ENCODE data around the gene IKZF2.

The IKZF2 gene

GRCh38 chr2:213151437-213152064 is at the start of gene IKZF2:
IKZF2 (minus strand) TSS chr2:213151612; CDS start chr2:213148629, 2,983 bp downstream.
- DNase-seq (ENCODE audit: low read depth in 2 of 2, low spot score in 1 of 2) = peak; percentile 27 to 41

GRCh38 chr2:213199871-213200270 is 48.5 kb upstream of the IKZF2 start:
- no peak for DNase-seq (ENCODE audit: low read depth in 2 of 2, low spot score in 1 of 2)

- DNase-seq (ENCODE audit: low read depth in 2 of 2, low spot score in 1 of 2) = no peak
Observed at GRCh38 chr2:213189001-213189899, 37.8 kb upstream of the IKZF2 start.

- DNase-seq (ENCODE audit: low read depth in 2 of 2, low spot score in 1 of 2) = no peak
Observed at GRCh38 chr2:213188533-213188867, 37.1 kb upstream of the IKZF2 start.

GRCh38 chr2:213187833-213188532 is 36.6 kb upstream of the IKZF2 start:
- no peak for DNase-seq (ENCODE audit: low read depth in 2 of 2, low spot score in 1 of 2)

- no peak for DNase-seq (ENCODE audit: low read depth in 2 of 2, low spot score in 1 of 2)
Observed at GRCh38 chr2:213187386-213187785, 36.0 kb upstream of the IKZF2 start.

GRCh38 chr2:213185147-213185822 is 33.9 kb upstream of the IKZF2 start:
- no peak for DNase-seq (ENCODE audit: low read depth in 2 of 2, low spot score in 1 of 2)

- no peak for DNase-seq (ENCODE audit: low read depth in 2 of 2, low spot score in 1 of 2)
Observed at GRCh38 chr2:213181712-213182111, 30.3 kb upstream of the IKZF2 start.

- DNase-seq (ENCODE audit: low read depth in 2 of 2, low spot score in 1 of 2) = no peak
Observed at GRCh38 chr2:213177679-213178078, 26.3 kb upstream of the IKZF2 start.

- DNase-seq (ENCODE audit: low read depth in 2 of 2, low spot score in 1 of 2) = no peak
Observed at GRCh38 chr2:213175673-213176247, 24.3 kb upstream of the IKZF2 start.

GRCh38 chr2:213172641-213173040 is 21.2 kb upstream of the IKZF2 start:
- DNase-seq (ENCODE audit: low read depth in 2 of 2, low spot score in 1 of 2) = no peak

GRCh38 chr2:213171147-213171546 is 19.7 kb upstream of the IKZF2 start:
- DNase-seq (ENCODE audit: low read depth in 2 of 2, low spot score in 1 of 2) = no peak

GRCh38 chr2:213167271-213167930 is 16.0 kb upstream of the IKZF2 start:
- no peak for DNase-seq (ENCODE audit: low read depth in 2 of 2, low spot score in 1 of 2)

- no peak for DNase-seq (ENCODE audit: low read depth in 2 of 2, low spot score in 1 of 2)
Observed at GRCh38 chr2:213166109-213166508, 14.7 kb upstream of the IKZF2 start.

GRCh38 chr2:213164263-213164662 is 12.9 kb upstream of the IKZF2 start:
- no peak for DNase-seq (ENCODE audit: low read depth in 2 of 2, low spot score in 1 of 2)

GRCh38 chr2:213162516-213163118 is 11.2 kb upstream of the IKZF2 start:
- DNase-seq (ENCODE audit: low read depth in 2 of 2, low spot score in 1 of 2) = no peak

- no peak for DNase-seq (ENCODE audit: low read depth in 2 of 2, low spot score in 1 of 2)
Observed at GRCh38 chr2:213161759-213162515, 10.5 kb upstream of the IKZF2 start.

- no peak for DNase-seq (ENCODE audit: low read depth in 2 of 2, low spot score in 1 of 2)
Observed at GRCh38 chr2:213159768-213160167, 8.4 kb upstream of the IKZF2 start.

- no peak for DNase-seq (ENCODE audit: low read depth in 2 of 2, low spot score in 1 of 2)
Observed at GRCh38 chr2:213157242-213157641, 5.8 kb upstream of the IKZF2 start.
